Measurements from ENCODE around the gene LACRT.

GRCh38 chr12:54649825-54650224 lies 15.1 kb upstream of the LACRT start:
- no peak for TF ChIP-seq POLR2A (IDR thresholded peaks at IDR 0.05; ENCODE audit: control extremely low read depth in 1 of 2, low read depth in 2 of 2, low read length in 2 of 2)
- no peak for TF ChIP-seq ATF3 (IDR thresholded peaks at IDR 0.05; ENCODE audit: insufficient read depth, low read depth, low read length)
- no peak for TF ChIP-seq CTCF (IDR thresholded peaks at IDR 0.05; ENCODE audit: control extremely low read depth in 1 of 3, insufficient read depth in 1 of 3, low read depth in 1 of 3, low read length in 3 of 3)
- TF ChIP-seq RFX5 (IDR thresholded peaks at IDR 0.05; ENCODE audit: borderline replicate concordance, low read depth, low read length): no peak
- no peak for TF ChIP-seq RAD21 (IDR thresholded peaks at IDR 0.05 in 1 of 2, conservative IDR thresholded peaks at IDR 0.05 in 1 of 2; ENCODE audit: low read depth in 2 of 2, low read length in 2 of 2)
- no peak for TF ChIP-seq HDAC2 (IDR thresholded peaks at IDR 0.05; ENCODE audit: borderline replicate concordance in 1 of 2, low read depth in 2 of 2, low read length in 2 of 2)
- TF ChIP-seq EZH2 (IDR thresholded peaks at IDR 0.05; ENCODE audit: low read depth, low read length, severe bottlenecking): no peak
- TF ChIP-seq MAX (IDR thresholded peaks at IDR 0.05): no peak
- TF ChIP-seq USF2 (IDR thresholded peaks at IDR 0.05; ENCODE audit: low read length): no peak
- TF ChIP-seq BRCA1 (IDR thresholded peaks at IDR 0.05; ENCODE audit: low read depth, low read length): no peak
- no peak for TF ChIP-seq SRF (IDR thresholded peaks at IDR 0.05; ENCODE audit: low read depth, low read length)
- TF ChIP-seq TAF1 (IDR thresholded peaks at IDR 0.05; ENCODE audit: low read depth, low read length): no peak

Measured in H1 (cell line).